Heart left ventricle (tissue), 13 donors: ENCODE data around the gene PTGR3.

Experiments
- CTCF ChIP-seq, 12 donors: fragments of 200-600 bp; sonication (generic) in 4 of 12; IDR thresholded peaks; one replicate each; pipeline versions ENCODE4 v1.5.0 to v1.8.0; 2018 to 2022; ENCODE audit warnings: antibody characterized with exemption in 12 of 12, mild to moderate bottlenecking in 5 of 12
- POLR2A ChIP-seq, 2 donors: fragments of 450-650 bp; IDR thresholded peaks; one replicate each; pipeline ENCODE4 v1.6.1; 2017; ENCODE audit warnings: antibody characterized with exemption in 2 of 2, mild to moderate bottlenecking in 2 of 2, moderate library complexity in 2 of 2
- donor health status: ischemic (EF 13 %, LVEDD 7.1; RV severe dilation, severe dysfunction).
- donor health status: DM: no; HTN: yes; CAD: no.
- donor health status: DM: no; HTN: no; CAD: no.
- donor health status: ischemic (EF 25% LVEDD 6.9; RV normal size, moderate dysfunction).
- donor health status: ischemic (EF 25% LVEDD 5.7; RV mildly dilated, moderate dysfunction).
- donor health status: ischemic (EF 35%, LVEDD 5.7; RV mildly dilated, moderate dysfunction).
- donor health status: nonischemic (EF 11% LVEDD 7.7; RV severe dilation, severe dysfunction).
- donor health status: DM: yes; HTN: yes; CAD: no.
- donor health status: PGD.
- donor health status: ischemic (EF 29% LVEDD 5.4; RV normal size, mild dysfunction).
- donor health status: nonischemic (EF 23%, LVEDD 6.1; RV moderate dilation, normal function).

DNA sequence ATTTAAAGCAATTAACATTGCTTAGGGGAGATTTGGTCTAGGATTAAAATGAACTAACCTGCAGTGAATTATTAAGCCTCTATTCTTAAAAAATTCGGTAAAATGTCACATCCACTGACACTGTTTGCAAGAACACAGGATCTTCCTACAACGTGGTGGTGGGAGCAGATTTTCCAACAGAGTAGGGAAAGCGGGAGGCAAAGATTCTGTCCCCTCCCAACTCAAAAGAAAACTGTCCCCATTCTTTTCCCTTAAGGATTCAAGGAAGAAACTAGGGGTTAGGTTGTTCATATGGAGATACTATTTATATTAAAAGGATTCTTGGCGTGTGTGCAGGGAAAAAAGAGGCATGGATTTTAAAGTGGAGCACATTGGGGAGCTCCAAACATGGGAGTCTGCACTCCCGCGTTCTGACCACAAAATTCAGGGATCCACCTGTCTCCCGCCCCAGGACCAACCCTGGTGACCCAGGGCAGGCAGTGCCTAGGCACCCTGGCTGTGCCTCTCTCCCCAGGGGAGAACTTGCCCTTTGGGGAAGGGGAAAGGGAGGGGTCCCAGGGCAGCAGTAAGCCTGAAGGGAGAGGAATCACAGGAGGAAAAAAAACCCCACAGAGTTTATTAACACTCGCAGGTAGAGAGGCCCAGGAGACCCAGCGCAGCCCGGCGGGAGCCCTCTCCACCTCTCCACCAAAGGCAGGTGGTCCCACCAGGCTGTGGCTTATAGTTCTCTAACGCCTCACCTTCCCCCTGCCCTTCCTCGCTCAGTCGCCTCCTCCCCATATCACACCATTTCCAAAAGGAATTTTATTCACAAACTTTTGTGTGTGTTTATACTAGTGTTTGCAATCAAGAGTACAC, 2.3 kb downstream of the PTGR3 start:
- TF ChIP-seq POLR2A (IDR thresholded peaks at IDR 0.05) (no peak), CTCF (IDR thresholded peaks at IDR 0.05) (no peak)
